Body of pancreas (tissue), 4 donors: Measurements from ENCODE around the gene OSTF1.

ENCODE experiments used
- CTCF ChIP-seq, 7 experiments: fragments of 450-650 bp in 4 of 7; fragments of 200-600 bp in 3 of 7; sonication (generic) in 3 of 7; IDR thresholded peaks; one replicate each; pipeline ENCODE4 v1.5.1; 2016 to 2019; ENCODE audit warnings: antibody characterized with exemption in 7 of 7
- POLR2A ChIP-seq, 3 donors: fragments of 450-650 bp; IDR thresholded peaks; one replicate each; pipeline ENCODE4 v1.6.1; 2016; ENCODE audit warnings: antibody characterized with exemption in 3 of 3, mild to moderate bottlenecking in 2 of 3

- no peak for TF ChIP-seq POLR2A (IDR thresholded peaks at IDR 0.05)
- no peak for TF ChIP-seq CTCF (IDR thresholded peaks at IDR 0.05)
These were observed 15.4 kb upstream of the OSTF1 start for GRCh38 chr9:75072895-75073294.
